Ishikawa (cell line): Measurements from ENCODE around the gene SLIT3.

Source experiments
- CEBPB ChIP-seq: IDR thresholded peaks from 2 replicates; pipeline ENCODE4 v1.6.1; 2012
- MAX ChIP-seq: IDR thresholded peaks from 2 replicates; pipeline ENCODE4 v1.6.1; 2012
- NFIC ChIP-seq: IDR thresholded peaks from 2 replicates; pipeline ENCODE4 v1.6.1; 2012
- REST ChIP-seq: IDR thresholded peaks from 2 replicates; pipeline ENCODE4 v1.6.1; 2012; ENCODE audit warnings: low read depth, mild to moderate bottlenecking

- TF ChIP-seq REST (no peak), NFIC (no peak), MAX (no peak), CEBPB (no peak)
Observed at GRCh38 chr5:168793841-168794837, 506.8 kb downstream of the SLIT3 start.
